HEK293 (cell line): ENCODE measurements around the gene AQP1.

Experiments
- CTCF ChIA-PET: fragments of 350-600 bp; formaldehyde crosslinking; extraction: SDS; loops from one replicate; lab custom pipeline; 2021; ENCODE audit warnings: antibody characterized with exemption; lab: Yijun Ruan, JAX
- POLR2A ChIA-PET: fragments of 300-600 bp; formaldehyde crosslinking; extraction: SDS; loops from one replicate; lab custom pipeline; 2020; ENCODE audit warnings: antibody characterized with exemption, inconsistent platforms; lab: Yijun Ruan, JAX
- H3K27ac ChIP-seq: fragments of 200-500 bp; sonication (Bioruptor generic); 2 replicates; pipeline ENCODE4 v1.5.1; 2014; ENCODE audit warnings: low read depth, low read length, control low read depth, inconsistent platforms; ENCODE audit errors: extremely low read depth
- H3K36me3 ChIP-seq, 2 experiments: fragments of 200-500 bp in 1 of 2; sonication (Bioruptor generic) in 1 of 2; 1 replicate in 1 of 2; 2 replicates in 1 of 2; pipeline ENCODE4 v1.5.1; 2014 to 2017; ENCODE audit warnings: inconsistent platforms in 2 of 2, low read length in 2 of 2; ENCODE audit not compliant: control insufficient read depth in 2 of 2, insufficient read depth in 1 of 2
- H3K4me1 ChIP-seq: fragments of 200-500 bp; sonication (Bioruptor generic); 2 replicates; pipeline ENCODE4 v1.5.1; 2014; ENCODE audit warnings: mild to moderate bottlenecking, low read length, inconsistent platforms; ENCODE audit not compliant: control insufficient read depth, insufficient read depth
- H3K4me3 ChIP-seq: 2 replicates; pipeline ENCODE4 v1.5.1; 2011; ENCODE audit warnings: low read depth, mild to moderate bottlenecking, control low read depth, low read length, moderate library complexity
- H3K9me3 ChIP-seq: fragments of 200-500 bp; sonication (Bioruptor generic); 2 replicates; pipeline ENCODE4 v1.5.1; 2014; ENCODE audit warnings: low read depth, low read length, inconsistent platforms; ENCODE audit not compliant: control insufficient read depth, insufficient read depth
- CTCF ChIP-seq: fragments of 450-650 bp; formaldehyde crosslinking; IDR thresholded peaks from 2 replicates; pipeline ENCODE4 v1.5.1; 2016; ENCODE audit warnings: missing biosample characterization, missing genetic modification characterization
- KLF7 ChIP-seq: fragments of 450-650 bp; formaldehyde crosslinking; IDR thresholded peaks from 2 replicates; pipeline ENCODE4 v1.5.1; 2016; ENCODE audit warnings: missing biosample characterization, missing genetic modification characterization, borderline replicate concordance
- MEIS1 ChIP-seq: sonication (generic); formaldehyde crosslinking; IDR thresholded peaks from 2 replicates; pipeline ENCODE4 v1.8.1; 2022; ENCODE audit warnings: missing genetic modification reagents, mild to moderate bottlenecking, borderline replicate concordance
- OVOL3 ChIP-seq: fragments of 450-650 bp; formaldehyde crosslinking; IDR thresholded peaks from 2 replicates; pipeline ENCODE4 v1.5.1; 2016; ENCODE audit warnings: missing biosample characterization, missing genetic modification characterization
- REST ChIP-seq: fragments of 450-650 bp; formaldehyde crosslinking; IDR thresholded peaks from 2 replicates; pipeline ENCODE4 v1.5.1; 2016; ENCODE audit warnings: missing biosample characterization, missing genetic modification characterization
- TCF7L2 ChIP-seq: IDR thresholded peaks from 2 replicates; pipeline ENCODE4 v1.6.1; 2011; ENCODE audit warnings: low read depth, mild to moderate bottlenecking, inconsistent platforms, low read length, moderate library complexity, borderline replicate concordance
- ZBTB6 ChIP-seq: fragments of 450-650 bp; formaldehyde crosslinking; IDR thresholded peaks from 2 replicates; pipeline ENCODE4 v1.5.1; 2017; ENCODE audit warnings: missing biosample characterization, missing genetic modification characterization
- ZBTB7A ChIP-seq: fragments of 450-650 bp; formaldehyde crosslinking; IDR thresholded peaks from 2 replicates; pipeline ENCODE4 v1.5.1; 2016; ENCODE audit warnings: low read depth, missing biosample characterization, missing genetic modification characterization
- ZNF248 ChIP-seq: fragments of 450-650 bp; formaldehyde crosslinking; IDR thresholded peaks from 2 replicates; pipeline ENCODE4 v1.5.1; 2017; ENCODE audit warnings: missing biosample characterization, missing genetic modification characterization
- ZNF302 ChIP-seq: fragments of 450-650 bp; formaldehyde crosslinking; IDR thresholded peaks from 2 replicates; pipeline ENCODE4 v1.5.1; 2016; ENCODE audit warnings: missing biosample characterization, missing genetic modification characterization, low read depth
- ZNF398 ChIP-seq: fragments of 450-650 bp; formaldehyde crosslinking; IDR thresholded peaks from 2 replicates; pipeline ENCODE4 v1.5.1; 2017; ENCODE audit warnings: missing biosample characterization, missing genetic modification characterization
- ZNF501 ChIP-seq: fragments of 450-650 bp; formaldehyde crosslinking; IDR thresholded peaks from 2 replicates; pipeline ENCODE4 v1.5.1; 2016; ENCODE audit warnings: missing biosample characterization, missing genetic modification characterization
- ZNF768 ChIP-seq: fragments of 450-650 bp; formaldehyde crosslinking; IDR thresholded peaks from 2 replicates; pipeline ENCODE4 v1.5.1; 2018; ENCODE audit warnings: missing biosample characterization, mild to moderate bottlenecking, missing genetic modification characterization
- ZNF777 ChIP-seq: fragments of 450-650 bp; formaldehyde crosslinking; IDR thresholded peaks from 2 replicates; pipeline ENCODE4 v1.5.1; 2017; ENCODE audit warnings: missing biosample characterization, missing genetic modification characterization, borderline replicate concordance
- ZNF791 ChIP-seq: fragments of 450-650 bp; formaldehyde crosslinking; IDR thresholded peaks from 2 replicates; pipeline ENCODE4 v1.5.1; 2016; ENCODE audit warnings: missing biosample characterization, missing genetic modification characterization
- ZXDB ChIP-seq: fragments of 450-650 bp; formaldehyde crosslinking; IDR thresholded peaks from 2 replicates; pipeline ENCODE4 v1.5.1; 2016; ENCODE audit warnings: missing biosample characterization, missing genetic modification characterization

Gene AQP1

GRCh38 chr7:30931929-30932540, 20.4 kb downstream of the AQP1 start (continued):
- TF ChIP-seq ZNF791 (no peak), ZNF777 (tag by site-specific recombination) (no peak)
- TF ChIP-seq, all 188 proteins: peak for 0

- Histone ChIP-seq H3K9me3 (no peaks in the 10 kb centered on the region), H3K4me3 (no peak overlapping the region), H3K4me1 (no peaks in the 10 kb centered on the region), H3K36me3 (no peaks in the 10 kb centered on the region)
- ChIA-PET CTCF (no interaction called here), POLR2A (no interaction called here)
- TF ChIP-seq REST (tag by site-specific recombination) (no peak), ZNF501 (no peak), MEIS1 (CRISPR knock-in tag) (no peak), ZBTB6 (no peak), ZXDB (tag by site-specific recombination) (no peak), KLF7 (tag by site-specific recombination) (no peak), CTCF (tag by site-specific recombination) (no peak), ZBTB7A (tag by site-specific recombination) (no peak), ZNF248 (tag by site-specific recombination) (no peak), TCF7L2 (no peak), ZNF398 (tag by site-specific recombination) (no peak), ZNF768 (tag by site-specific recombination) (no peak), OVOL3 (no peak), ZNF302 (tag by site-specific recombination) (no peak)
- TF ChIP-seq, all 188 proteins: peak for 0
- no peak overlapping the region for H3K27ac ChIP-seq
These were observed 20.9 kb downstream of the AQP1 start for GRCh38 chr7:30932562-30932961.
